ENCODE measurements around the gene PATZ1. TPM values are rescaled to one million over a fixed set of nuclear protein-coding genes. Genes with fewer than 3 reads are reported as not detected.

Gene PATZ1
- polyA plus RNA-seq, 2 of the 4 experiments (the other 2 are of a cell fraction) = 16.4 to 18.2 TPM

DNA sequence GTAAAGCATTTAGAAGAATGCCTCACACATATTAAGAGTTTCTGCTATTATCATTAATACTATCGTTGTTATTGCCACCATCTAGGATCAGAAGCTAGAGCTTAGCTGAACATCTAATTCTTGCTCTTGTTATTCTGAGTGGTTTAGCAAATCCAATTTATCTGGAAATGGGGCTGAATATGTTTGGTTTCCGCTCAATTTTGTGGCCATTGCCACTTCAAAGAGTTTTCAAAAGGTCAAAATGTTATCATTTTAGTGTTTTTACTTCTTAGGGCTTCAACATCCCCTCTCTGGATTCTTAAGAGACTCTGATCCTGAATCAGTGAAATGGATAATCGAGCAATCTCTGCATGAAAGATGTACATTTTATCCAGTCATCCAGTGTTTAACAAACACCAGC lies 43.6 kb downstream of the PATZ1 start:
- Histone ChIP-seq H3K4me1 (no peaks in the 10 kb centered on the region), H3K9me3 (no peaks in the 10 kb centered on the region), H3K4me2 (no peak overlapping the region), H3K27ac (no peak overlapping the region), H3K4me3 (no peak overlapping the region)
- 31% methylated on average over 3 of the region's 3 CpGs for WGBS (ENCODE audit: missing lambda C conversion rate)
- no peak for ATAC-seq
- TF ChIP-seq JUN (IDR thresholded peaks at IDR 0.05) (no peak), NPAS2 (CRISPR knock-in tag; IDR thresholded peaks at IDR 0.05; ENCODE audit: borderline replicate concordance) (no peak), ESRRA (IDR thresholded peaks at IDR 0.05; ENCODE audit: borderline replicate concordance, low read length) (no peak), MYC (IDR thresholded peaks at IDR 0.05; ENCODE audit: borderline replicate concordance, low read length) (no peak), RAD21 (conservative IDR thresholded peaks at IDR 0.05 in 1 of 2, IDR thresholded peaks at IDR 0.05 in 1 of 2) (no peak), JUNB (IDR thresholded peaks at IDR 0.05) (no peak), SMC3 (IDR thresholded peaks at IDR 0.05) (no peak), E2F6 (IDR thresholded peaks at IDR 0.05; ENCODE audit: borderline replicate concordance, low read depth) (no peak), HOXB13 (CRISPR knock-in tag; IDR thresholded peaks at IDR 0.05; ENCODE audit: low read depth) (no peak), HDAC2 (IDR thresholded peaks at IDR 0.05) (no peak), GATA3 (IDR thresholded peaks at IDR 0.05; ENCODE audit: borderline replicate concordance) (no peak), USF2 (IDR thresholded peaks at IDR 0.05) (no peak), POLR2A (IDR thresholded peaks at IDR 0.05; ENCODE audit: low read length) (no peak)
- FAIRE-seq = no peak
- ChIA-PET POLR2A (no interaction called here), CTCF (interaction anchor here (1.0 to 3.1 kb wide), 6 partner anchors 8 to 195 kb away, joined by 3 to 15 read pairs (median 4); partner anchors contain the start of genes PIK3IP1 and SELENOM)
- DNase-seq (ENCODE audit: low read depth in 1 of 2, low spot score in 1 of 2) = no peak

DNA sequence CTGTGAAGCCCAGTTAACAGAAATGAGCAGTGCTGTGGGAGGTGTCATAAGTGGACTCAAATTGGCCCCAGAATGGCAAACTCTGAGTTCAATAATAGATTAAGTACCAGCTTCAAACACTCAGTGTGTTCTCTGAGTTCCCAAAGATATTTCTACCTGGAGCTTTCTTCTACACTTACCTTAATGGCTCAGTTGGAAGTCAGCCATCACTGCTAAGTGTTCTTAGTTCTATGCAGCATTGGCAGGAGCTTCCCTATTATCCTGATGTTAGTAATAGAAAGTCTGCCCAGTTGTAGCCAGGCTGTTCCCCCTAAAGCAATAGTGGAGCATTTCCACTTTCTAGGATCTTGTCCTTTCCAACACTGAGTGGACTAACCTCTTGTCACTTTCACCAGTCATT lies 44.1 kb downstream of the PATZ1 start:
- Histone ChIP-seq H3K4me3 (no peak overlapping the region), H3K4me2 (no peak overlapping the region), H3K27ac (no peak overlapping the region), H3K4me1 (no peaks in the 10 kb centered on the region), H3K9me3 (no peaks in the 10 kb centered on the region)
- FAIRE-seq = no peak
- TF ChIP-seq SMC3 (IDR thresholded peaks at IDR 0.05) = no peak
- no peak for TF ChIP-seq JUN (IDR thresholded peaks at IDR 0.05)
- TF ChIP-seq FOSL2 (IDR thresholded peaks at IDR 0.05) = no peak
- TF ChIP-seq FOSL2 (CRISPR knock-in tag; IDR thresholded peaks at IDR 0.05) = no peak
- no peak for TF ChIP-seq RNF2 (IDR thresholded peaks at IDR 0.05; ENCODE audit: borderline replicate concordance, low read depth)
- no peak for TF ChIP-seq RAD21 (conservative IDR thresholded peaks at IDR 0.05 in 1 of 2, IDR thresholded peaks at IDR 0.05 in 1 of 2)
- TF ChIP-seq, protein P1, sequence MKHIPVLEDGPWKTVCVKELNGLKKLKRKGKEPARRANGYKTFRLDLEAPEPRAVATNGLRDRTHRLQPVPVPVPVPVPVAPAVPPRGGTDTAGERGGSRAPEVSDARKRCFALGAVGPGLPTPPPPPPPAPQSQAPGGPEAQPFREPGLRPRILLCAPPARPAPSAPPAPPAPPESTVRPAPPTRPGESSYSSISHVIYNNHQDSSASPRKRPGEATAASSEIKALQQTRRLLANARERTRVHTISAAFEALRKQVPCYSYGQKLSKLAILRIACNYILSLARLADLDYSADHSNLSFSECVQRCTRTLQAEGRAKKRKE (CRISPR knock-in tag; IDR thresholded peaks at IDR 0.05; ENCODE audit: low read depth) = no peak
- TF ChIP-seq EHMT2 (IDR thresholded peaks at IDR 0.05; ENCODE audit: low read depth) = no peak
- TF ChIP-seq SREBF2 (IDR thresholded peaks at IDR 0.05) = no peak
- no peak for TF ChIP-seq PHF8 (IDR thresholded peaks at IDR 0.05; ENCODE audit: borderline replicate concordance, low read depth)
- no peak for TF ChIP-seq GATA3 (IDR thresholded peaks at IDR 0.05; ENCODE audit: borderline replicate concordance)
- TF ChIP-seq FOSB (CRISPR knock-in tag; IDR thresholded peaks at IDR 0.05) = no peak
- TF ChIP-seq TFCP2L1 (CRISPR knock-in tag; IDR thresholded peaks at IDR 0.05) = no peak
- no peak for TF ChIP-seq HOXA7 (CRISPR knock-in tag; IDR thresholded peaks at IDR 0.05)
- TF ChIP-seq CBX2 (IDR thresholded peaks at IDR 0.05; ENCODE audit: borderline replicate concordance, low read depth) = no peak
- no peak for TF ChIP-seq ZNF302 (CRISPR knock-in tag; IDR thresholded peaks at IDR 0.05)
- TF ChIP-seq E2F6 (IDR thresholded peaks at IDR 0.05; ENCODE audit: borderline replicate concordance, low read depth) = no peak
- no peak for TF ChIP-seq HOXB5 (CRISPR knock-in tag; IDR thresholded peaks at IDR 0.05)
- TF ChIP-seq CBX8 (IDR thresholded peaks at IDR 0.05) = no peak
- no peak for DNase-seq (ENCODE audit: low read depth in 1 of 2, low spot score in 1 of 2)
- POLR2A ChIA-PET = no interaction called here
- CTCF ChIA-PET = interaction anchor here (1.2 kb wide), 1 partner anchor 43 kb away, joined by 3 read pairs; no protein-coding TSS in a partner anchor
- no peak for ATAC-seq

Measured in A549 (cell line).